Lower leg skin (tissue), 3 donors: ENCODE measurements around the gene CKMT2.

Source experiments
- POLR2A ChIP-seq, 2 donors: fragments of 450-650 bp; IDR thresholded peaks; one replicate each; pipeline ENCODE4 v1.6.1; 2016 to 2017; ENCODE audit warnings: antibody characterized with exemption in 2 of 2, mild to moderate bottlenecking in 1 of 2, moderate library complexity in 1 of 2
- TF ChIP-seq, protein P1 (sequence below), 3 donors: fragments of 450-650 bp; IDR thresholded peaks; one replicate each; pipeline ENCODE4 v1.5.1; 2016; ENCODE audit warnings: antibody characterized with exemption in 3 of 3, mild to moderate bottlenecking in 3 of 3, moderate library complexity in 2 of 3

DNA sequence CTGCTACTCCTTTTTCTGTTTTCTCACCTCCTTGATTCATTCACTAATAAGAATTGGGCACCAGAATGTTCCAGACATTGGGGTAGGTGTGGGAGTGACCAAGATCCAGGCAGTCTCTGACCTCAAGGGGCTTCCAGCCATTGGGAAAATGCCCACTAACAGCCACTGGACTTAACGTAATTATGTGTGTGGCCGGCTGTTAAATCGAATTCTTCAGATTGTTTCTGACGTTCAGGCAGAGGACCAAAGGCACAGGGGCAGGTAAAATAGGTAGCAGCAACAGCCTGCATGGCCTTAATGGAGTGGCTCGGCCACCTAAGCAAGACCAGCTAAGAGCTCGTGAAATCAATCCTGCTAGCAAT is 48.4 kb upstream of the CKMT2 start:
- TF ChIP-seq, protein P1, sequence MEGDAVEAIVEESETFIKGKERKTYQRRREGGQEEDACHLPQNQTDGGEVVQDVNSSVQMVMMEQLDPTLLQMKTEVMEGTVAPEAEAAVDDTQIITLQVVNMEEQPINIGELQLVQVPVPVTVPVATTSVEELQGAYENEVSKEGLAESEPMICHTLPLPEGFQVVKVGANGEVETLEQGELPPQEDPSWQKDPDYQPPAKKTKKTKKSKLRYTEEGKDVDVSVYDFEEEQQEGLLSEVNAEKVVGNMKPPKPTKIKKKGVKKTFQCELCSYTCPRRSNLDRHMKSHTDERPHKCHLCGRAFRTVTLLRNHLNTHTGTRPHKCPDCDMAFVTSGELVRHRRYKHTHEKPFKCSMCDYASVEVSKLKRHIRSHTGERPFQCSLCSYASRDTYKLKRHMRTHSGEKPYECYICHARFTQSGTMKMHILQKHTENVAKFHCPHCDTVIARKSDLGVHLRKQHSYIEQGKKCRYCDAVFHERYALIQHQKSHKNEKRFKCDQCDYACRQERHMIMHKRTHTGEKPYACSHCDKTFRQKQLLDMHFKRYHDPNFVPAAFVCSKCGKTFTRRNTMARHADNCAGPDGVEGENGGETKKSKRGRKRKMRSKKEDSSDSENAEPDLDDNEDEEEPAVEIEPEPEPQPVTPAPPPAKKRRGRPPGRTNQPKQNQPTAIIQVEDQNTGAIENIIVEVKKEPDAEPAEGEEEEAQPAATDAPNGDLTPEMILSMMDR (IDR thresholded peaks at IDR 0.05): no peak
- TF ChIP-seq POLR2A (IDR thresholded peaks at IDR 0.05): no peak
